Retina (tissue), 1 donor: ENCODE measurements around the gene F12.
A peak's percentile ranks its signal among the peaks of the same experiment; 100 is the strongest.
"Not testable (repeated sequence)": the region's sequence is repeated elsewhere in the genome, so short reads cannot be mapped to it uniquely, and the experiment has no call there.

Source experiments
- DNase-seq: peaks from one replicate; pipeline ENCODE4 v3.0.0-alpha.2; 2016

Gene F12

DNA sequence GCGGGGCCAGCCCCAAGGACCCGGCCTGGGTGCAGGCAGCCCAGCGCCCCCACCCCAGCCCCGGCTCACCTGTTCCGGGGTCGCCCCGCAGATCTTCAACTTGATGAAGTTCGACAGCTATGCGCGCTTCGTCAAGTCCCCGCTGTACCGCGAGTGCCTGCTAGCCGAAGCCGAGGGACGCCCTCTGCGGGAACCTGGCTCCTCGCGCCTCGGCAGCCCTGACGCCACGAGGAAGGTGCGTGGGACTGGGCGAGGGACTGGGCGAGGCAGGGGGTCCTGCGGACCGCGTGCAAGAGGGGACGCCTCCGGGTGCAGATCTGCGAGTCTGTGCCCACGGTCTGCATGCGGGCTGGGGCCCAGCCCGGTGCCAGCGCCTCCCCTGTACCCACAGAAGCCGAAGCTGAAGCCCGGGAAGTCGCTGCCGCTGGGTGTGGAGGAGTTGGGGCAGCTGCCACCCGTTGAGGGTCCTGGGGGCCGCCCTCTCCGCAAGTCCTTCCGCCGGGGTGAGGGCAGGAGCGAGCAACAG, 42.0 kb downstream of the F12 start:
- DNase-seq = peak; percentile 82

DNA sequence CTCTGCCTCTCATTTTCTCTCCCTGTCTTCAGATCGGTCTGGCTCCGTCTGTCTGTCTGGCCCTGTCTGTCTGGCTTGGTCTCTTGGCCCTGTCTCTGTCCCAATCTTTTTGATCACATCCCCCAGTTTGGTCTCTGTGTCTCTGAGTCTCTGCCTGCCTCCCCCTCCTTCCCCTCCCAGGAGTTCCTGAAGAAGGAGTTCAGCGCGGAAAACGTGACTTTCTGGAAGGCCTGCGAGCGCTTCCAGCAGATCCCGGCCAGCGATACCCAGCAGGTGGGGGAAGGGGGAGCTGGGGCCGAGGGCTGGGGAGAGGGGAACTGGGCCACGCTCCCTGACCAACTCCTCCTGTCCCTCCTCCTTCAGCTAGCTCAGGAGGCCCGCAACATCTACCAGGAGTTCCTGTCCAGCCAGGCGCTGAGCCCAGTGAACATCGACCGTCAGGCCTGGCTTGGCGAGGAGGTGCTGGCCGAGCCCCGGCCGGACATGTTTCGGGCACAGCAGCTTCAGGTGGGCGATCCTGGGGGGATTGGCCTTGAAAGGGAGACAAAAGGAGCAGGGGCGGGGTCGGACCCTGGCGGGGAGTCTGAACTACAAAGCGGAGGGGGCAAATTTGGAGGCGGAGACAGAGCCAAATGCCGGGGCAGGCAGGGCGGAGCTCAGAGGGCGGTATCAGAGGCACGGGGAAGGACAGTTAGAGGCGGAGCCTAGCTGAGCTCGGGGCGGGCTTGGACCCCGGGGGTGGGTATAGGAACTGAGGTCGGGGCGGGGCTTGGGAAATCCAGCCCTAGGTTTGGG, 42.6 kb downstream of the F12 start:
- DNase-seq = peak; percentile 88

DNA sequence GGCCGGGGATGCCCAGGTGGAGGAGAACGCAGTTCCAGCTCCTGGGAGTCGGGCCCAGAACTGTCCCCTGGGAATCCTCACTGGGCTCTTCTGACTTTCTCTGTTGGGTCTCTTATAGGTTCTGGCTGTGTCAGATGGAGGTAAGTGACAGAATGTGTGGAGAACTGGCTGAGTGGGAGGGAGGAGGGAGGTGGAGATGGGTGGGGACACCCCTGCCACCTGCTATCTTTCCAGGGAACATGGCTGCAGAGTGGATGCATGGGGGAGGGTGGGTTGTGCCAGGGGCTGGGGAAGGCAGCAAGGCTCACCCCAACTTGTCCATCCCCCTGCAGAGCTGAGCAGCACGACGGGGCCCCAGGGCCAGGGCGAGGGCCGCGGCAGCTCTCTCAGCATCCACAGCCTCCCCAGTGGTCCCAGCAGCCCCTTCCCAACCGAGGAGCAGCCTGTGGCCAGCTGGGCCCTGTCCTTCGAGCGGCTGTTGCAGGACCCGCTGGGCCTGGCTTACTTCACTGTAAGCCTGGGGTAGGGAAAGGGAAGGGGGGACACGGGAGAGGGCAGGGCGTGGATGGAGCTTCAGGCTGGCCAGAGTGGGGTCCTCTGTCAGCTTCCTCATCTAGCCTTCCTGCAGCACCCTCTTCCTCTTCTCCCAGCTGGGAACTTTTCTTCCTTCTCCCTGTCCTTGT, 43.4 kb downstream of the F12 start:
- peak; percentile 36 for DNase-seq

DNA sequence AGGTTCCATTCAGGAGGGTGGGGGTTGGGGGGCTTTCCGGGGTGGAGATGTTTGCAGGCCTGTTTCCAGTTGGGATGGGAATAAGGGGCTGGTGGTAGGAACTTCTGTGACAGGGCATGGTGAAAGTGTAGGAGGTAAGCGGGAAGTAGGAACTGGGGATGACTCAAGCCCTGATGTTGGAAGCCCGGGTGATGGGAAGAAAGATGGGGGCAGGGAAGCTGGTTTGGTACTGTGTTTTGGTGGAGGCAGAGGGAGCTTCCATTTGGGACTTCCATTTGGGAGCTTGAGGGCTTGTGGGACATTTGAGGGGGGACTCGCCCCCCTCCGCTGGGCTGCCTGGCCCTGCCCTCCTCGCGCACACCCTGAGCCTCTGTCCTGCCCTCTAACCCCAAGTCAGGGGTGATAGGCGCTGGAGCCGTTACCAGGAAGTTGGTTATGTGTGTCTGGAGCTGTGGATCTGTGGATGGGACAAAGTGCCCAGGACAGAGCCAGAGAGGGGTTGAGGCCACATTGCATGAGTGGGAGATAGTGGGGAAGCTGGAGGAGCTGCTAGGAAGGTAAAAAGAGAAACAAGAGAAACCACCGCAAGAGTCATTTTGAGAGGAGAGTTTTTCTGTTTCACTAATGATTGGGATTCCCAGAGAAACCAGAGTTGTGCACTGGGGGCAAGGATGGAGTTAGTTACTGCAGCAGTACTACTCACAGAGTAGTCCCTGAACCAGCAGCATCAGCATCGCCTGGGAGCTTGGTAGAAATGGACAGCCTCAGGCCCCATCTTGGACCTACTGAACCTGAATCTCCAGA, 45.0 kb downstream of the F12 start:
- no peak for DNase-seq

DNA sequence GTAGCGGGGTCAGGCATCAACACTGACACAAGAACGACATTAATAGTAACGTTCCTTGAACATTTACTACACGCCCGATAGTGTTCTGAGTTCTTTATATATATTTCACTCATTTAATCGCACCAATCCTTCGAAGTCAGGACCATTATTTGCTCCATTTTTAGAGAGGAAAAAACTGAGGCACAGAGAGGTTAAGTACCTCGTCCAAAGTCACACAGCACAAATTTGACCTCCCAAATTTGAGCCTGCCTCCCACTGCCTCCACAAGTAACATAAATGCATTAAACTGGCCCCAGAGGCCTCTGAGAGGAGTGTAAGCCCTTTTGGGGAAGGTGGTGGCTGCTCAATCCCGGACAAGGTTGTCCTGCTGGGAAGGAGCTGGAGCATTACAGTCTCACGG, 45.8 kb downstream of the F12 start:
- no peak for DNase-seq

DNA sequence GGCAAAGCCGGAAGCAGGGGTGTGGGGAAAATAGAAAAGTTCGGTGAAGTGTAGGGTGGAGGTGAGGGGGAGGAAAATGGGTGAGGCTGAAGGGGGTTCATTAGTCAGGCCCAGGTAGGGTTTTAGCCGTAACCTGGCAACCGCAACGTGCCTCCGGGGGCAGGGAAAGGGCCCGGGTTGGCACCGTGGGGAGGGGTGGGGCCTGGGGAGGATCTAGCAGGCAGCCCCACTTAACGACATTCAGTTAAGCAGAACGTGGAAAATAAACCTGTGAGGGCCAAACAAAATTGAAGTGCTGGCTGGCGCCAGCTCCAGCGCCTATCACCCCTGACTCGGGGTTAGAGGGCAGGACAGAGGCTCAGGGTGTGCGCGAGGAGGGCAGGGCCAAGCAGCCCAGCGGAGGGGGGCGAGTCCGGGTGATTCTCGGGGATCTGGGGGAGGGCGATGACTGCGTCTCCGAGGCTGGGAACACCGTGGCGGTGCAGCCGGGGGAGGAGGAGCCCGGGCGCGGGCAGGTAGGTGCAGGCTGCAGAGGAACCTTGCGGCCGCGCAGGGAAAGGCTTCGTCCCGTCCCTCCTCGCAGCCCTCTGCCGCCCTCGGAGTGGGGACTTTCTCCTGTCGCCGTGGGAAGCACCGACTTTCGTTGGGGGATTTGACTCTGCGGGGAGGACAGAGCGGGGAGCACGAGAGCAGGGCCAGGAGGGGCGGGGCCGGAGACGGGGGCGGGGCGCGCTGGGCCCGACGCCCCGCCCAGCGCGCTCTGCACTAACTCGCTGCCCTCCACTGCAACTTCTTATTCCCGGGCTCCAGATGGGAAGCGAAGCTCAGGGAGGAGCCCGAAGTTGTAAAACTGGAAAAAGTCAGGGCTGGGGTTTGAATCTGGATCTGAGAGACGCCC, 46.5 kb downstream of the F12 start:
- peak; percentile 54 for DNase-seq

DNA sequence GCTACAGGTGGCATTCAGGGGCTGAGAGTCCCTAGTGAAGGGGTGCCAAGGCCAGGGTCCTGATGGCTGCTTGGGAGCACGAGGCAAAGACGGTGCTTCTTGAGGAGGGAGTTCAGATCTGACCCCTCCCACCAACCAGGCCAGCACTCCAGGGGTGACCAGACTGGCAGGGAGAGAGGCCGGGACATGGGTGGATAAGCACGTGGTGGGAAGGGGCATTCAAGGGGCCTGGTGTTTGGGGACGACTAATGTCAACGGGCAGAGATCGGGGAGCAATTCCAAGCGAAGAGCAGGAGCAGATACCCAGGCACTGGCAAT, 47.1 kb downstream of the F12 start:
- no peak for DNase-seq

DNA sequence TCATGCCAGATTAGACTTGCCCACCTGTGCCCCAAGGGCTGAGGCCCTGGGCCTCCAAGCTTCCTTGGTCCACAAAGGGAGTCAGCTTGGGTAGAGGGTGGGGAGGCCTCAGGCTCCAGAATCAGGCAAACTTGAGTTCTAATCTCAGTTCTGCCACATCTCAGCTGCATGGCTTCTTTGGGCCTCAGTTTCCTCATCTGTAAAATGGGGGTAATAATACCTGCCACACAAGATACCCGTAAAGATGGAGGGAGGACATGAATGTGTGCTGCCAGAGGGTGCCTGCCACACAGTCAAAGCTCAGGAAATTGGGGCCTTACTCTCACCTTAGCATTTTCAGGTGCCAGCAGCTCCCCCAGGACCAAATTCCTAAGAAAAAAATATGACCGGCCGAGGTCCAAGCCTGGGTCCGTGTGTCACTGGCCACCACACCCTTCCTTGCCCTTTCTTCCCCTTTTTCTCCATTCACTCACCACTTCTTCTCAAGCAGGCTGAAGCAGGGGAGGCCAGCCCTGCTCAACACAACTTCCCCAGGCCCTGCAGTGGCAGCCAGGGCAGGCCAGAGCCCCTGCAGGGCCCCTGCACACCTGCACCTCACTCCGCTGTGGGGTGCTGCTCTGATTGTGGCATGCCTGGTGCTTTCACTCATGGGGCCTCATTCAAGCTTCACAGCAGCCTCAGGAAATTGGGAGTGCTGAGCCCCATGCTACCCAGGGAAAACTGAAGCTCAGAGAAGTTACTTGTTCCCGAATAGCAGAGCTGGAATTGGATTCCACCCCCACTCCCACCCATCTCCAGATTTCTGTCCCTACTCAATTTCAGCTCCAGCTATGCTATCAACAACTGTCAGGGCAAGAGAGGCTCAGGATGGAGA, 47.7 kb downstream of the F12 start:
- no peak for DNase-seq

DNA sequence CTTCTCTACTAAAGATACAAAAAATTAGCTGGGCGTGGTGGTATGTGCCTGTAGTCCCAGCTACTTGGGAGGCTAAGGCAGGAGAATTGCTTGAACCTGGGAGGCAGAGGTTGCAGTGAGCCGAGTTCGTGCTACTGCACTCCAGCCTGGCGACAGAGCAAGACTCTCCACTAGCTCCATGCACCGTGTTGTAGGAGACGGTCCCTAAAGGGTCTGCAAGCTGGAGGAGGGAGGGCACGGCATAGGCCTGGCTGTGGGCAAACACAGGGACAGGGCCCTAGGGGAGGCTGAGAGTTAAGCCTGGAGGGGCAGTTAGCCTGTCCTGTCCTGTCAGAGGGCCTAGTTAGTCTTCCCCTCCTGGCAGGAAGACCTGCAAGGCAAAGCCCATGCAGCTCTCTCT, 48.6 kb downstream of the F12 start:
- not testable (repeated sequence) for DNase-seq

DNA sequence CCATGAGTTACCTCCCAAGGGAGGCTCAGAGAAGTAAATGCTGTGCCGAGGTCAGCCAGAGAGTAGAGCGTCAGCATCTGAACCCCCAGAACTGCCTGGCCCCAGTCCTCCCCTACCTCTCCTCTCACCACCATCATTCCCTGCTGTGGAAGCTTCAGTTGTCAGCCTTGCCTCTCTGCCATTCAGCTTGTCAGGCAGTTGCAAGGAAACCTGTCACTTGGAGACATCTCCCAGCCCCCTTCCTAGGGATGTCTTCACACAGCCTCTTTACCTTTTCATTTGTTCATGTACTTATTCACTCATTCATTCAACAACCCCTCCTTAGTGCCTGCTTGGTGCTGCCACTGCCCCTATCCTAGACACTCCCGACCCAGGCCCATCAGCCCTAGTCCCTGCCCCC, 49.5 kb downstream of the F12 start:
- DNase-seq = no peak

DNA sequence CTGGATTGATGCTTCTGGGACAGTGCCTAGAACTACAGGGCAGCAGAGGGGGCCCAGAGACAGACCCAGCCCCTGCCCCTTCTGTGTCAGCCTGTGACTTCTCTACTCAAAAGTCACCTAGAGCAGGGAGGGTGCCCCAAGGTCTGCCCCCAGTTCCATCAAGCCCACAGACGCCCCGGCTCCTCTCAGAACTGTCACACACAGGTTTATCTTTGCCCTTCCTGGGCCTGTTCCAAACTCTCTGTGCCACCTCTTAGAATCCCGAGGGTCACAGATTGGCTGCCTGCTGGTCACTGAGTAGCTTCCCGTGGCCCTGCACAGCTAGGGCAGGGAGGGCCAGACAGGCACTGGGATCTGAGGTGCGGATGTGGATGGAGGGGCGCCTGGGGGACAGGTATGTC, 49.9 kb downstream of the F12 start:
- DNase-seq = no peak

DNA sequence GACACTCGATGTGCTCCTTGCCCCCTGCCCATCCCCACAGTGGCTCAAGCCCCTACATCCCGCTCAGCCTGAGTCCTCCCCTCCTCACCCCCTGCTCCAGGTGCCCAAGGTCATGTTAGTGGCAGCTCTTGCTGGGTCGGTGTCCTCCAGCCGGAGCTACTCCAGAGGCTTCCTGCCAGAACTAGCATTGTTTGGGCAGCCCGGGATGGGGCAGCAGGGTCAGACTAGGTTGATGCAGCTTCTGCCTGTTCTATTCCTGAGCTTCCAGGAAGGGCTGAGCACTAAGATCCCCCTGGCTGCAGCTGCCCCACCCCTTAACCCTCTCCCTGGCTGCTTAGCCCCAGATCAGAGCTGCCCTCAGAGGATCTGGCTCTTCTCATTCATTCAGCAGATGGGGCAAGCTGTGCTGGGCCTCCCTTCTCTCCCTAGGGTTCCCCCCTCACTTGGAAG, 51.0 kb downstream of the F12 start:
- DNase-seq = no peak

DNA sequence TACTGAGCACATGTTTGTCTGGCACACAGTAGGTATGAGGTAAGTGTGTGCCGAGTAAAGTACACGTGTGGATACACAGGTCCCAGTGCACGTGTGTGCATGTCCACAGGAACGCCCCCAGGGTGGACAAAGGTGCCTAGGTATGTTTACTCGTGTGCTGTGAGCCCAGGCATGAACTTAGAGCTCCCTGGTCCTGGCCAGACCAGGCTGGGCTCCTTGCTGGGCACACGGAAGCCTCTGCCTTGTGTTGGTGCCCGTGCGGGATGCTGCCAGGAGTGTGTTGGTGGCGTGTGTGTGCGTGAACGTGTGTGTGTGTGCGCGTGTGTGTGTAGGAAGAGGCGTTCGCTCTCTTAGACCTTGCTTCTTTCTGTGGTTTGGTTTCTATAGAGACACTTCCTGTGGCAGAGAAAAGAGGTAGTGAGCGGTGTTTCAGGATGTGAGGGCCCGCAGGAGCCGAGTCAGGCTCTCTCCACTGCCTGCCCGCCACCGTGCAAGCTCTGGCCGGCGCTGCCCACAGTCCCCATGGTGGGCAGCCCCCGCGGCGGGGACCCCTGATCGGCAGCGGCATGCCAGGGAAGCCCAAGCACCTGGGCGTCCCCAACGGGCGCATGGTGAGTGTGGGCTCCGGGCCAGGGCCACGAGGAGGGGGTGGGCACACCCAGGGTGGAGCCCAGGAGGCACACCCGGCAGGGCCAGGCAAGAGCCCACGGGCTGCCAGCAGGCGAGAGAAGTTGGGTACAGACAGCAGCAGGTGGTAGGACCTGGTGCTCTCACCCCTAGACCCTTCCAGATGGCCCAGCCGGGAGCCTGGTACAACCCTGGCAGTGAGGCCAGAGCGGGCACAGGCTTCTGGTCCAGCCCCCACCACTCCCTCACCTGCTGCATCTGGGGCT, 51.7 kb downstream of the F12 start, which contains the start of gene RGS14:
Gene RGS14 (plus strand): TSS at position 466 of the 893 bp plus-strand sequence. CDS start 101 bp downstream, at position 567.
- DNase-seq = no peak

DNA sequence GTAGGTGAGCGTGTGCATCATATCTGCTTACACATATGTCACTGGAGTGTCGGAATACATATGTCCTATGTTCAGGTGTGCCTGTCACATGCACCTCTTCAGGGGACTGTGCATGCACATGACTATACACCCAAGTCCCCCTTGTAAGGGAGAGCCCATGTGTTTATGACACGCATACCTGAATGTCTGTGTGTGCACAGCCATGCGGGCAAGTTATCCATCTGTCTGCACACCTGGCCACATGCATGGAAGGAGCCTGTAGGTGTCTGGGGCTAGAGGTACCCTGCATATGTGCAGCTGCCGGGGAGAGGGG, 52.3 kb downstream of the F12 start:
- no peak for DNase-seq

DNA sequence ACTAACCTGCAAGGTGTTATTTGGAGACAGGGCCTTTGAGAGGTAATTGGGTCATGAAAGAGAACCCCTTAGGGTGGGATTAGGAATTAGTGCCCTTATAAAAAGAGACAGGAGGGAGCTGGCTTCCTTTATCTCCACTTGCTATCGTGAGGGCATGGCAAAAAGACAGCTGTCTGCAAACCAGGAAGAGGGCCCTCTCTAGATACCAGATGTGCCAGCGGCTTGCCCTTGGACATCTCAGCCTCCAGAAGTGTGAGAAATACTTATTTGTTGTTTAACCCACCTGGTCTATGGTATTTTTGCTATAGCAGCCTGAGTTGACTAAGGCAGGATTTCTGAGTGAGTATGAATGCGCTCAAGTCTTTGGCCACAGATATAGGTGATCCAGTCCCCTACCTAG, 52.6 kb downstream of the F12 start:
- no peak for DNase-seq

DNA sequence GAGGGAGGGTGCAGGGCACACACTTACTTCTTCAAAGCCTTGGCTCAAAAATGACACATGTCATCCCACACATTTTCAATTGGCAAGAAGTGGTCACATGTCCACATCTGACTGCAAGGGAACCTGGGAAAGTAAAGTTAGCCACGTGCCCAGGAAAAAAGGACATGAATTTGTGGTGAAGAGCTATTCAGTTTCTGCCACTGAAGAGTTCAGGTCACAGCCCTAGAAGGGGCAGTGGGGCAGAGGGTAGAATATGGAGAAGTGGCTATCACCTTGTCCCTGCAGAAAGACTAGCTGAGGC, 53.5 kb downstream of the F12 start:
- no peak for DNase-seq

DNA sequence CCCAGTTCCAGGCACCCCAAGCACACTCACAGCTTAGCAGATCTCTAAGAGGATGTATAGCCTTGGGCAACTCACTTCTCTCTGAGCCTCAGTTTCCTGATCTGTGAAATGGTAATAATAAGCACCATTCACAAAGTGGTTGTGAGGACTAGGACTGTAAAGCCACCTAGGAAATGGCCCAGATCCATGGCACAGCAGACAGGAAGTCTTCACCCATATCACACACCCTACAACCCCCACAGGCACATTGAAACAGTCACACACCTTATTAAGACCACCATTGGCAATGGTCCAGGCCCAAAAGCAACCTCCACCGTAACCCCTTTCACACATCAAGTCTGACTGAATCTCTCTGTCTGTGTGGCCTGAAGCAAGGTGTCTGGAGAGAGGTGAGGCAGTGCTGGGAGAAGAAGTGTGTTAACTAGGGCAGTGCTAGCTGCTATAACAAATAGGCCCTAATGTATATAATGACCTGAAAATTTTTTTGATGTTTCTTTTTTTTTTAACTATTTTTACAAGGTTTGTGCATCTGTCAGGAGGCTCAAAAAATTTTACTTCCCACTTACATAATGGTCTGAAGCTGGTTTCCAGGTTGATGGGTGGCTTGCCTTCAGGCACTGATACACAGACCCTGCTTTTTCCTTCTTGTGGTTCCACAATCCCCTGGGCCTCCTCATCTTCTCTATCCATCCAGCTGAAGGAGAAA, 54.0 kb downstream of the F12 start:
- no peak for DNase-seq

DNA sequence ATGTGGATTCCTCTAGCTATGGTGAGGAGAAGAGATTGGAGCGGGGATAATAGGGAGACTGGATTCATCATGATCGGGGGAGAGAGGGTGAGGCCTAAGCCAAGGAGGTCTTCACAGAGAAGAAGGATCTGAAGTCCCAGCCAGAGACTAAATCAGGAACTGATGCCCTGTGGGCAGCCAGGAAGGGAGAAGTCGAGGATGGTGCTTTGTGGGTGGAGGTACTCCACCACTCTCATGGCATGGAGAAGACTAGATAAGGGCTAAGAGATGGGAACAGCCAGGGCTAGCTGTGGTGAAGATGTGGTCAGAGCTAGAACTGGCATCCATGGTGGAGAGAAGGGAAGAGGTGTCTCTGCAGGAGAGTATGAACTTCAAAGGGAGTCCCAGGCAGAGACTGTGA, 54.7 kb downstream of the F12 start:
- DNase-seq = no peak

DNA sequence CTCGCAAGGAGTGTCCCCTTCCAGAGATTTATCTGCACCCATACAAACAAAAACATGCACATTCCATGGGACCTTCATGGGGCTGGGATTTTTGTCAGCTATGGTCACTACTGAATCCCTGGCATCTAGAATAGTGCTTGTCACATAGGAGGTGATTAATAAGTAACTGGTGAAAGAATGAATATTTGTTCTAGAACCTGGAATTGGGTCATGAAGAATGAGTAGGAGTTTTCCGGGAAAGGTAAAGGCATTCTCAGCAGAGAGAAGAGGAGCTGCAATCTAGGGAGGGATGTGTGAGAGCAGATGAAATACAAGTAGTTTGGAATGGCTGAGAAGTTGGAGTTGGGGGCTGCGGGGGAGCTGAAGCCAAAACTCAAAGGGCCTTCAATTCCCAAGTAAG, 55.1 kb downstream of the F12 start:
- no peak for DNase-seq

DNA sequence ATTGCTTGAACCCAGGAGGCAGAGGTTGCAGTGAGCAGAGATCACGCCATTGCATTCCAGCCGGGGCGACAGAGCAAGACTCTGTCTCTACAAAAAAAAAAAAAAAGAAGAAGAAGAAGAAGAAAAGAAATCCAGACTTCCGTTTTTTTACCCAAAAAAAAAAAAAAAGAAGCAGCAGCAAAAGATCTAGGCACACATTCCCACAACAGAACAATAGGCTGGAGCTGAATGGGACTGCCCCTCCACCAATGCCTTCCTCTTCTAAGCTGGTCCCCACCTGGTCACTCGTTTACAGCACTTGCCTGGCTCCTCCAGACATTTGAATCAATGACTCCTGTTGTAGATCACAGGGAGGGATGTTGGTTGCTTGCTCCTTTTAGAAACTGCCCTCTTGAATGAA, 56.3 kb downstream of the F12 start:
- no peak for DNase-seq
